HFFc6 (cell line): ENCODE data around the gene SULT1B1. TPM values are rescaled to one million over a fixed set of nuclear protein-coding genes. Genes with fewer than 3 reads are reported as not detected.
"Not testable (repeated sequence)": the region's sequence is repeated elsewhere in the genome, so short reads cannot be mapped to it uniquely, and the experiment has no call there.

Experiments
- DNase-seq: peaks from one replicate; pipeline ENCODE4 v3.0.0-alpha.2; 2018
- H3K27ac Mint-ChIP-seq: 2 replicates; pipeline ENCODE4 v1.8.0; 2020; ENCODE audit warnings: mild to moderate bottlenecking, mixed read lengths
- H3K27me3 Mint-ChIP-seq: 2 replicates; pipeline ENCODE4 v1.8.0; 2021; ENCODE audit warnings: mild to moderate bottlenecking, moderate library complexity, mixed read lengths; ENCODE audit not compliant: insufficient read depth
- H3K36me3 Mint-ChIP-seq: 2 replicates; pipeline ENCODE4 v1.8.0; 2021; ENCODE audit warnings: low read depth, mixed read lengths
- H3K4me1 Mint-ChIP-seq: 2 replicates; pipeline ENCODE4 v1.8.0; 2020; ENCODE audit warnings: low read depth, mixed read lengths
- H3K4me3 Mint-ChIP-seq: 2 replicates; pipeline ENCODE4 v1.8.0; 2020; ENCODE audit warnings: mild to moderate bottlenecking, moderate library complexity, mixed read lengths
- H3K9me3 Mint-ChIP-seq: 2 replicates; pipeline ENCODE4 v1.8.0; 2020; ENCODE audit warnings: mild to moderate bottlenecking, mixed read lengths
- total RNA-seq, 6 experiments: library from RNA; stranded (reverse); fragmentation: NEBNext Ultra II Directional; extraction: Animal tissue kit (Norgen Biotek cat#: 25700); gene quantifications; 2 replicates in 1 of 6; 3 replicates in 5 of 6; pipeline ENCODE4 v1.2.3, GENCODE V29; 2021
- TF ChIP-seq, protein P1 (sequence below): fragments of 200-600 bp; sonication (generic); IDR thresholded peaks from 2 replicates; pipeline ENCODE4 v1.5.0; 2021; ENCODE audit warnings: antibody characterized with exemption, mild to moderate bottlenecking

SULT1B1 gene
- total RNA-seq, 6 experiments from 2014 or later, result 0.02 TPM; not detected in 5

DNA sequence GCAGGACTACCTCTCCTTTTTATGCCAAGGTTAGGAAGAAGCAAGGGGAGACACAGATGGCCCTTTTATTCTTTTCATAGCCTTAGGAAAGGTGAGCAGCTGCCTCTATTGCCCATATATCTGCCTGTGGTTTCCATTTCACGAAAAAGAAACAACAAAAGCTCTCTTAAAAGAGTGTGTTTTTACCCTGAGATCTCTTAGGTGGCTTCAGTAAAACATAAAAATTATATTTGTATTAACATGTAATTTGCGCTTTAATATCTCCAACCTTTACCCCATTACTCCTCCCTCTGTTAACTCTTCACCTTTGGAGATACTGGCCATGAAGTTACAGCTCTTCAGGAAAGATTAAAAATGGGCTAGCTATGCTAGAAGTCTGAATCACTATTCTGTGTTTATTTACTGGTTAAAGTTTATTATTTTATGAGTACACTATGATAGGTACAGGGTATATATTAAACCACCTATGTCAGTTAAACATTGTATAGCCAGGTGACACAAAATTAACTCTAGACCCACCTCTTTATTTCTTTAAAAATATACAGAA lies 15.0 kb upstream of the SULT1B1 start:
- H3K4me1 Mint-ChIP-seq, result no peaks in the 10 kb centered on the region
- peaks cover 18% of the 10 kb centered on the region; the same call in 1 of the 2 replicates for H3K9me3 Mint-ChIP-seq
- peaks cover 1% of the 10 kb centered on the region for H3K27me3 Mint-ChIP-seq
- H3K27ac Mint-ChIP-seq, result no peak overlapping the region
- TF ChIP-seq, protein P1, sequence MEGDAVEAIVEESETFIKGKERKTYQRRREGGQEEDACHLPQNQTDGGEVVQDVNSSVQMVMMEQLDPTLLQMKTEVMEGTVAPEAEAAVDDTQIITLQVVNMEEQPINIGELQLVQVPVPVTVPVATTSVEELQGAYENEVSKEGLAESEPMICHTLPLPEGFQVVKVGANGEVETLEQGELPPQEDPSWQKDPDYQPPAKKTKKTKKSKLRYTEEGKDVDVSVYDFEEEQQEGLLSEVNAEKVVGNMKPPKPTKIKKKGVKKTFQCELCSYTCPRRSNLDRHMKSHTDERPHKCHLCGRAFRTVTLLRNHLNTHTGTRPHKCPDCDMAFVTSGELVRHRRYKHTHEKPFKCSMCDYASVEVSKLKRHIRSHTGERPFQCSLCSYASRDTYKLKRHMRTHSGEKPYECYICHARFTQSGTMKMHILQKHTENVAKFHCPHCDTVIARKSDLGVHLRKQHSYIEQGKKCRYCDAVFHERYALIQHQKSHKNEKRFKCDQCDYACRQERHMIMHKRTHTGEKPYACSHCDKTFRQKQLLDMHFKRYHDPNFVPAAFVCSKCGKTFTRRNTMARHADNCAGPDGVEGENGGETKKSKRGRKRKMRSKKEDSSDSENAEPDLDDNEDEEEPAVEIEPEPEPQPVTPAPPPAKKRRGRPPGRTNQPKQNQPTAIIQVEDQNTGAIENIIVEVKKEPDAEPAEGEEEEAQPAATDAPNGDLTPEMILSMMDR, result no peak
- DNase-seq, result no peak
- no peaks in the 10 kb centered on the region for H3K36me3 Mint-ChIP-seq
- H3K4me3 Mint-ChIP-seq, result no peak overlapping the region

DNA sequence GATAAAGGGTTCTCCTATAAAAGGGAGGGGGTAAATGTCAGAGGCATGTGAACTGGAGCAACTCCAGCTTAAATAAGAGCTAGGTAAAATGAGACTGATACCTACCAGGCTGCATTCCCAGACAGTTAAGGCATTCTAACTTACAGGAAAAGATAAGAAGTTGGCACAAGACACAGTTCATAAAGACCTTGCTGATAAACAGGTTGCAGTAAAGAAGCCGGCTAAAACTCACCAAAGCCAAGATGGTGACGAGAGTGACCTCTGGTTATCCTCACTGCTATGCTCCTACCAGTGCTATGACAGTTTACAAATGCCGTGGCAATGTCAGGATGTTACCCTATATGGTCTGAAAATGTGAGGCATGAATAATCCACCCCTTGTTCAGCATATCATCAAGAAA lies 13.1 kb upstream of the SULT1B1 start:
- DNase-seq, result no peak

DNA sequence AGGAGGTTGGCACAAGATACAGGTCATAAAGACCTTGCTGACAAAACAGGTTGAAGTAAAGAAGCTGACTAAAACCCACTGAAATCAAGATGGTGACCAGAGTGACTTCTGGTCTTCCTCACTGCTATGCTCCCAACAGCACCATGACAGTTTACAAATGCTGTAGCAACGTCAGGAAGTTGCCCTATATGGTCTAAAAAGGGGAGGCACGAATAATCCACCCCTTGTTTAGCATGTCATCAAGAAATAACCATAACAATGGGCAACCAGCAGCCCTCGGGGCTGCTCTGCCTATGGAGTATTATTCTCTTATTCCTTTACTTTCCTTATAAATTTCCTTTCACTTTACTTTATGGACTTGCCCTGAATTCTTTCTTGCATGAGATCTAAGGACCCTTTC lies 8.1 kb upstream of the SULT1B1 start:
- DNase-seq, H3K36me3 Mint-ChIP-seq, H3K4me3 Mint-ChIP-seq, H3K9me3 Mint-ChIP-seq, H3K4me1 Mint-ChIP-seq, H3K27me3 Mint-ChIP-seq, H3K27ac Mint-ChIP-seq: not testable (repeated sequence)

More for the DNA sequence above, 13.1 kb upstream of the SULT1B1 start:
- no peak overlapping the region for H3K4me3 Mint-ChIP-seq
- H3K27ac Mint-ChIP-seq, result no peak overlapping the region
- no peaks in the 10 kb centered on the region for H3K4me1 Mint-ChIP-seq
- TF ChIP-seq, protein P1, result no peak
- peaks cover 18% of the 10 kb centered on the region; the same call in 1 of the 2 replicates for H3K9me3 Mint-ChIP-seq
- H3K36me3 Mint-ChIP-seq, result no peaks in the 10 kb centered on the region
- H3K27me3 Mint-ChIP-seq, result peaks cover 1% of the 10 kb centered on the region

DNA sequence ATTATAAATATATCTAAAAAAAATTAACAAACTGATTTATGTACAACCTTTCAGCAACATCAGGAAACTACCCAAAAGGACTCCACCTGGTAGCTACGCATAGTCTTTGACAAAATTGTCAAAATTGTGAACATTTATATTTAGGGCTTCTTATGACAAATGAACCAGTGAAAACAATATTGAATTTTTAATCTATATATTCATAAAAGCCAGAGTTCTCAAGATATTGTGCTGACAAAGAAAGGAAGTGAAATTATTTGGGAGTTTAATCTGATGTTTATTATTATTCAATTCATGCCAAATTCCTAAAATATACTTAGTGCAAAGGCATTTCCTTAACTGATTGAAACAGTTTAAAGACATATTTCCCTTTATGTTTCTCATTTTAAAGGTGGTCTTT lies 5.3 kb upstream of the SULT1B1 start:
- Mint-ChIP-seq H3K27me3 (no peaks in the 10 kb centered on the region), H3K36me3 (no peaks in the 10 kb centered on the region), H3K4me3 (no peak overlapping the region), H3K9me3 (peaks cover 5% of the 10 kb centered on the region; the same call in 1 of the 2 replicates), H3K27ac (no peak overlapping the region), H3K4me1 (no peaks in the 10 kb centered on the region)
- TF ChIP-seq, protein P1, result no peak
- DNase-seq, result no peak

DNA sequence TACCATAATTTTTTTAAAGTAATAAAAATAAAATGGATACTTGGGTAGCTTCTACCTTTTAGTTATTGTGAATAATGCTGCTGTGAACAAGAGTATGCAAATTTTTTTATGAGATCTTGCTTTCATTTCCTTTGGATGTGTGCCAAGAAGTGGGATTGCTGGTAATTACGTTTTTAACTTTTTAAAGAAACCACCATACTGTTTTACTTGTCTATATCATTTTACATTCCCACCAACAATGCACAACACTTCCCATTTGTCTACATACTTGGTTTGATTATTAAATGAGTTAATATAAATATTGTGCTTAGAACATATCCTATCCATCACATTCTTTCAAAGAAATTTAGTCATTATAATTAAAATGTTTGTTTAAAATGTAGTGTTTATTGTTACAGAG lies 3.9 kb upstream of the SULT1B1 start:
- H3K36me3 Mint-ChIP-seq, result no peaks in the 10 kb centered on the region
- peaks cover 10% of the 10 kb centered on the region; the same call in 1 of the 2 replicates for H3K9me3 Mint-ChIP-seq
- DNase-seq, result no peak
- H3K4me1 Mint-ChIP-seq, result no peaks in the 10 kb centered on the region
- TF ChIP-seq, protein P1, result no peak
- H3K4me3 Mint-ChIP-seq, result no peak overlapping the region
- H3K27ac Mint-ChIP-seq, result no peak overlapping the region
- H3K27me3 Mint-ChIP-seq, result no peaks in the 10 kb centered on the region

DNA sequence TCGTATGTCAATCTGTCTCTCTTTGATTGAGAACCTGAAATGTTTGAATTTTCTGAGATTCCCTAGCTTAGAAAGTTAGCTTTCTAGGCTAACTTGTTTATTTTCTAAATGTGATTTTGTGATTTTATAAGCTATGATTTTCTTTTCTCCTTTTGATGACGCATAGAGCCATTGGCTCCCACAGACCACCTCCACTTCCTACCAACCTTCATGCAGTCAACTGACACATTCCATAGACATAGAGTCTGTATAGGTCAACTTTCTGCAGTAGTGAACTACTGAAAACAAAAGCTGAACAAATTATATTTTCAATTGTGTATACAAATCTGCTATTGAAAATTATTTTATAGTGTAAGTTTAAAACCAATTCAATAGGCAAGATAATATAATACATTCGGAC lies 2.8 kb upstream of the SULT1B1 start:
- DNase-seq, result no peak
- H3K4me3 Mint-ChIP-seq, result no peak overlapping the region
- TF ChIP-seq, protein P1, result no peak
- no peaks in the 10 kb centered on the region for H3K27me3 Mint-ChIP-seq
- no peak overlapping the region for H3K27ac Mint-ChIP-seq
- no peaks in the 10 kb centered on the region for H3K36me3 Mint-ChIP-seq
- no peaks in the 10 kb centered on the region for H3K4me1 Mint-ChIP-seq
- H3K9me3 Mint-ChIP-seq, result peaks cover 10% of the 10 kb centered on the region; the same call in 1 of the 2 replicates
